Spinal cord (tissue), 10 donors: Measurements from ENCODE around the gene TK2. TPM values are rescaled to one million over a fixed set of nuclear protein-coding genes. Genes with fewer than 3 reads are reported as not detected.
"Not testable (repeated sequence)": the region's sequence is repeated elsewhere in the genome, so short reads cannot be mapped to it uniquely, and the experiment has no call there.

Experiments used
- DNase-seq, 6 donors: peaks; one replicate each; pipeline versions ENCODE4 v3.0.0 to v3.0.0-alpha.2; 2013 to 2015; ENCODE audit warnings: low spot score in 6 of 6, low read depth in 4 of 6
- H3K27ac ChIP-seq: one replicate; pipeline ENCODE4 v1.5.1; 2013; ENCODE audit warnings: low read depth, low read length, control low read depth
- H3K27me3 ChIP-seq: one replicate; pipeline ENCODE4 v1.6.1; 2013; ENCODE audit warnings: low read length; ENCODE audit not compliant: control insufficient read depth, insufficient read depth
- H3K36me3 ChIP-seq: one replicate; pipeline ENCODE4 v1.6.1; 2013; ENCODE audit warnings: low read length; ENCODE audit not compliant: control insufficient read depth, insufficient read depth
- H3K4me1 ChIP-seq: one replicate; pipeline ENCODE4 v1.6.1; 2013; ENCODE audit warnings: low read length; ENCODE audit not compliant: control insufficient read depth, insufficient read depth
- H3K4me3 ChIP-seq: one replicate; pipeline ENCODE4 v1.5.1; 2013; ENCODE audit warnings: low read depth, low read length, control low read depth
- H3K9me3 ChIP-seq: one replicate; pipeline ENCODE4 v1.6.1; 2013; ENCODE audit warnings: low read length; ENCODE audit not compliant: control insufficient read depth, insufficient read depth
- WGBS: methylation state at CpG from one replicate; pipeline ENCODE4 v1.1.5; 2013; ENCODE audit warnings: missing lambda C conversion rate; ENCODE audit not compliant: insufficient coverage; 5-methylcytosine and 5-hydroxymethylcytosine counted together
- polyA plus RNA-seq, 2 donors: library from polyadenylated mRNA; unstranded; fragments of 120-200 nt; gene quantifications; one replicate each; pipeline ENCODE4 v1.2.1, GENCODE V29; 2013; ENCODE audit not compliant: insufficient read length in 2 of 2
- total RNA-seq, 2 donors: library from RNA; depleted of rRNA in 1 of 2; stranded (reverse); fragments of 120-200 nt in 1 of 2; fragments of >200 nt in 1 of 2; gene quantifications; one replicate each; pipeline versions ENCODE4 v1.2.3 to v1.2.4, GENCODE V29; 2013 to 2014
- donor health status: healthy.

TK2 gene
- total and polyA plus RNA-seq, 4 donors, result 32.6 to 42.8 (median 38.2) TPM

DNA sequence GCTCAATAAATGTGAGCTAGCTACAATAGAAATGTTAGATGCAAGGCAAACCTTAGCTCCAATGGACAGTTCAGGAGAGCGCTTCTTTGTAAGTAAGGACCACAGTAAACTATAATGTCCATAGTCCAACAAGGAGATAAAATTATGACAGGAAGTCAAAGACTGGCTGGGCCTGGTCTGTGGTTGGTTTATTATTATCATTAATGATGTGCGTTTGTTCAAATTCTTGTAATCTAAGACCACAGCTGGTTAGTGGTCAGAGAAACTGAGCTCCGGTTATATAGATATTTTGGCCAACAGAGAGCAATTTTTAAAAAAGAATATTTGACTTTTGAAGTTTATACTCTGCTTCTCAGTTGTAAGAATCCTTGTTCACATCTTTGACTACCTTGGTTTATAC is 24.6 kb upstream of the TK2 start:
- 75% methylated on average over 1 of the region's 3 CpGs for WGBS
- H3K27ac ChIP-seq, result no peak overlapping the region
- H3K27me3 ChIP-seq, result peaks cover 20% of the 10 kb centered on the region
- DNase-seq, result no peak
- H3K36me3 ChIP-seq, result peaks cover 2% of the 10 kb centered on the region
- H3K4me1 ChIP-seq, result peaks cover 16% of the 10 kb centered on the region
- no peak overlapping the region for H3K4me3 ChIP-seq
- H3K9me3 ChIP-seq, result no peaks in the 10 kb centered on the region

- WGBS, result no CpG with 5 or more reads among the region's 1 CpG
- no peak for DNase-seq
- peaks cover 13% of the 10 kb centered on the region for H3K4me1 ChIP-seq
Measured at GRCh38 chr16:66574081-66574480, 24.2 kb upstream of the TK2 start.

GRCh38 chr16:66572356-66572755 is 22.4 kb upstream of the TK2 start:
- H3K4me1 ChIP-seq, result no peaks in the 10 kb centered on the region
- 90% methylated on average over 2 of the region's 2 CpGs for WGBS

More at GRCh38 chr16:66574081-66574480, 24.2 kb upstream of the TK2 start:
- Histone ChIP-seq H3K27ac (no peak overlapping the region), H3K27me3 (peaks cover 16% of the 10 kb centered on the region), H3K36me3 (peaks cover 2% of the 10 kb centered on the region), H3K9me3 (no peaks in the 10 kb centered on the region), H3K4me3 (no peak overlapping the region)

DNA sequence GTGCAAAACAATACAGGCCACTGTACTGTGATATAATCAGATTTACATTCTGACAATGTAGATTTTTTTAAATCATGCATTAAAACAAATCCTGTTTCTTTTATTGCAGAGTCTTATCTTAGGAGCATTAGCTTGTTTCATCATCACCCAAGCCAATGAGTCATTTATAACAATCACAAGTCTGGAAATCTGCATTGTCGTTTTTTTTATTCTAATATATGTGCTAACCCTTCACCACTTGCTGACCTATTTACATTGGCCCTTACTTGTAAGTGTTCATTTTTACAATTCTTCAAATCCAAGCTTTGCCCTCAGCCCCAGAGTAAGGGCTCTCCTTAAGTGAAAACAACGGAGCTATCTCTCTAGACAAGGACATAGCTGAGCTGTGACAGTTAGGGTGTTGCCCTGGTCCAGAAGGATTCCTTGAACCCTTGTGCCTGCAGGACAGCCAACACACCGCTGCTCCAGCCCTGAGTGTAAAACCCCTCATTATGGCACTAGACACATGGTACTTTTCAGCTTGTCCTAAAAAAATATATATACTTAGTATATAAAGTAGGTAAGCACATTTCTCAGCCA is 20.0 kb upstream of the TK2 start:
- H3K27me3 ChIP-seq, result no peaks in the 10 kb centered on the region
- no peak overlapping the region for H3K27ac ChIP-seq
- no peaks in the 10 kb centered on the region for H3K4me1 ChIP-seq
- whole genome bisulfite sequencing, result 100% methylated on average over 1 of the region's 3 CpGs
- H3K4me3 ChIP-seq, result no peak overlapping the region
- peaks cover 1% of the 10 kb centered on the region for H3K9me3 ChIP-seq
- no peak for DNase-seq
- H3K36me3 ChIP-seq, result peaks cover 14% of the 10 kb centered on the region

More at GRCh38 chr16:66572356-66572755, 22.4 kb upstream of the TK2 start:
- Histone ChIP-seq H3K27ac (no peak overlapping the region), H3K27me3 (no peaks in the 10 kb centered on the region), H3K9me3 (no peaks in the 10 kb centered on the region), H3K4me3 (no peak overlapping the region), H3K36me3 (peaks cover 2% of the 10 kb centered on the region)
- DNase-seq, result no peak

GRCh38 chr16:66569131-66569530 is 19.2 kb upstream of the TK2 start:
- H3K36me3 ChIP-seq, result peaks cover 14% of the 10 kb centered on the region
- H3K27me3 ChIP-seq, result no peaks in the 10 kb centered on the region
- DNase-seq, result no peak
- no CpG with 5 or more reads among the region's 1 CpG for WGBS
- no peak overlapping the region for H3K4me3 ChIP-seq
- H3K9me3 ChIP-seq, result peaks cover 1% of the 10 kb centered on the region
- no peak overlapping the region for H3K27ac ChIP-seq
- no peaks in the 10 kb centered on the region for H3K4me1 ChIP-seq

- Histone ChIP-seq H3K4me1 (no peaks in the 10 kb centered on the region), H3K27me3 (no peaks in the 10 kb centered on the region), H3K9me3 (peaks cover 1% of the 10 kb centered on the region), H3K4me3 (no peak overlapping the region), H3K27ac (no peak overlapping the region), H3K36me3 (peaks cover 14% of the 10 kb centered on the region)
- WGBS, result 100% methylated on average over 1 of the region's 2 CpGs
- no peak for DNase-seq
Measured at GRCh38 chr16:66568355-66568754, 18.4 kb upstream of the TK2 start.

DNA sequence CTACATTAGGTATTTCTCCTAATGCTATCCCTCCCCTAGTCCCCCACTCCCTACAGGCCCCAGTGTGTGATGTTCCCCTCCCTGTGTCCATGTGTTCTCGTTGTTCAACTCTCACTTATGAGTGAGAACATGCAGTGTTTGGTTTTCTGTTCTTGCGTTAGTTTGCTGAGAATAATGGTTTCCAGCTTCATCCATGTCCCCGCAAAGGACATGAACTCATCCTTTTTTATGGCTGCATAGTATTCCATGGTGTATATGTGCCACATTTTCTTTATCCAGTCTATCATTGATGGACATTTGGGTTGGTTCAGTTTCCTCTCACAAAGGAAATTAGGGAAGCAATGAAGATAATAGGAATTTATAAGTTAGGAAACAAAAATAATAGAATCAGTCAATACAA is 17.3 kb upstream of the TK2 start:
- not testable (repeated sequence) for H3K4me3 ChIP-seq, H3K27ac ChIP-seq, H3K4me1 ChIP-seq, H3K9me3 ChIP-seq, DNase-seq, H3K27me3 ChIP-seq
- WGBS, result no CpG with 5 or more reads among the region's 3 CpGs
- peaks cover 14% of the 10 kb centered on the region for H3K36me3 ChIP-seq

GRCh38 chr16:66566051-66566901 is 16.4 kb upstream of the TK2 start, which contains the start of gene CMTM1:
Gene CMTM1 (plus strand): TSS chr16:66566439. CDS start chr16:66566514, 75 bp downstream.
- H3K4me3 ChIP-seq, result no peak within 1 kb of the TSS
- H3K27ac ChIP-seq, result no peak within 1 kb of the TSS
- WGBS, result 86% methylated on average over 52 of the region's 54 CpGs
- H3K36me3 ChIP-seq, result peaks cover 12% of the 10 kb centered on the region
- no peaks in the 10 kb centered on the region for H3K27me3 ChIP-seq
- peaks cover 1% of the 10 kb centered on the region for H3K9me3 ChIP-seq
- no peak for DNase-seq
- no peaks in the 10 kb centered on the region for H3K4me1 ChIP-seq

DNA sequence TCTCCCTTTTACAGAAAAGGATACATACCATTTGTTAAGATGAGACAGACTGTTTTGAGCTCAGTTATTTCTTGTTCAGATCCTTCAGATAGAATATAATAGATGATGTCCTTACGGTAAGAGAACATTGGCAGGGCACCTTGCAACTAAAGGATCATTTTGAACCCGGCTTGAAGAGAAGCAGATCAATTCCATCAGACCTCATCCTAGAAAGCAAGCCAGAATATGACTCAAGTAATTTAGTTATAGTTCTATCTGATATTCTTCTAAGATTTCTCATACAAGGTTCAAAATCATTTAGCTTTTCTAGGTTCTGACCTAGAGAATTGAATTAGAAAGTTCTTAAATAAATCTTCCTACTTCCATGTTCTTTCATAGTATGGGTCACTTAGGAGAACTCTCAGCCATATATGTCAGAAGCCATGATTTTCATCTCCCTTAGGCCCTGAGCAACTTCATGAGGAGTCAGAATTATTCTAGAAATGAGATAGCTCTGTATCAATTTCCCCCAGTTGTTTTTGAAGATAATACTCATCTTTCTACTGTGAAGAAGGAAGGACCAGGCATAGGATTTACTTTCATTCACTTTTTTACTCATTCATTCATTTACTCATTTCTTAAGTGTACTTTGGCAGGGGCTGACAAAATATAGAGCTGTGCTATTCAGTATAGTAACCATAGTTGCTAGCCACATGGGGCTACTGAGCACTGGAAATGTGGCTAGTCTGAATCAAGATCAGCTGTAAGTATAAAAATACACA is 13.8 kb upstream of the TK2 start:
- no peak overlapping the region for H3K4me3 ChIP-seq
- no peak overlapping the region for H3K27ac ChIP-seq
- H3K36me3 ChIP-seq, result peaks cover 19% of the 10 kb centered on the region
- H3K27me3 ChIP-seq, result no peaks in the 10 kb centered on the region
- H3K4me1 ChIP-seq, result no peaks in the 10 kb centered on the region
- DNase-seq, result no peak
- WGBS, result no CpG with 5 or more reads among the region's 2 CpGs
- H3K9me3 ChIP-seq, result peaks cover 1% of the 10 kb centered on the region
